NCI-H1105 (cell line): ENCODE data around the gene MFN2.
"Not testable (repeated sequence)": the region's sequence is repeated elsewhere in the genome, so short reads cannot be mapped to it uniquely, and the experiment has no call there.

ENCODE experiments used
- DNase-seq: peaks from one replicate; lab custom pipeline; 2025; lab: John Stamatoyannopoulos, UW

MFN2 gene

GRCh38 chr1:12022036-12022435 lies 41.8 kb downstream of the MFN2 start:
- no peak for DNase-seq

- no peak for DNase-seq
Observed at GRCh38 chr1:12026586-12026985, 46.3 kb downstream of the MFN2 start.

- no peak for DNase-seq
Observed at GRCh38 chr1:12028248-12028647, 48.0 kb downstream of the MFN2 start.

- DNase-seq = no peak
Observed at GRCh38 chr1:12028957-12029511, 48.8 kb downstream of the MFN2 start.

GRCh38 chr1:12029720-12030339 lies 49.6 kb downstream of the MFN2 start:
- DNase-seq = no peak

- no peak for DNase-seq
Observed at GRCh38 chr1:12031039-12031980, 51.1 kb downstream of the MFN2 start.

- no peak for DNase-seq
Observed at GRCh38 chr1:12032161-12032621, 51.9 kb downstream of the MFN2 start.

GRCh38 chr1:12033441-12033840 lies 53.2 kb downstream of the MFN2 start:
- DNase-seq = not testable (repeated sequence)

- no peak for DNase-seq
Observed at GRCh38 chr1:12034381-12034801, 54.1 kb downstream of the MFN2 start.

GRCh38 chr1:12035312-12035711 lies 55.1 kb downstream of the MFN2 start:
- no peak for DNase-seq

GRCh38 chr1:12037486-12038355 lies 57.5 kb downstream of the MFN2 start:
- DNase-seq = no peak

GRCh38 chr1:12038356-12039163 lies 58.3 kb downstream of the MFN2 start:
- DNase-seq = no peak

- no peak for DNase-seq
Observed at GRCh38 chr1:12039164-12039525, 58.9 kb downstream of the MFN2 start.

- DNase-seq = not testable (repeated sequence)
Observed at GRCh38 chr1:12039824-12040456, 59.7 kb downstream of the MFN2 start.

- no peak for DNase-seq
Observed at GRCh38 chr1:12040457-12041051, 60.3 kb downstream of the MFN2 start.

GRCh38 chr1:12044187-12044877 lies 64.1 kb downstream of the MFN2 start:
- DNase-seq = not testable (repeated sequence)

GRCh38 chr1:12046749-12047119 lies 66.5 kb downstream of the MFN2 start:
- DNase-seq = no peak

- DNase-seq = no peak
Observed at GRCh38 chr1:12047120-12047876, 67.1 kb downstream of the MFN2 start.

GRCh38 chr1:12048372-12048771 lies 68.1 kb downstream of the MFN2 start:
- no peak for DNase-seq
